ENCODE data around the gene LRRC9.
"Not testable (repeated sequence)": the region's sequence is repeated elsewhere in the genome, so short reads cannot be mapped to it uniquely, and the experiment has no call there.

LRRC9 gene

DNA sequence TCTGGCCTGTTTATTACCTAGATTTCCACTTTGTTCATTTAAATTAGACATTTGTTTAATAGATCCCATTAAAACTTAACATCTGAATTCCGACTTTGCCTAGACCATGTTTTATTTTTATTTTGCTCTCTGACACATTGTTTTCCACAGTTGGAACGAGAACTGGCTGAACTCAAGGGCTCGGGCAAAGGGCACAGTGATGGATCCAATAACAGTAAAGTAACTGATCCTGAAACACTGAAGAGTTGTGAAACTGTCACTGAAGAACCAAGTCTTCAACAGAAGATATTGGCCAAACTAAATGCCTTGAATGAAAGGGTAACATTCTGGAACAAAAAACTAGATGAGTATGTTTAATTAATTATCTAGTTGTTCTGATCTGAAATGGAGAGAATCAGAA is 39.7 kb downstream of the LRRC9 start:
- no peak for DNase-seq

GRCh38 chr14:59961518-59962062 is 41.6 kb downstream of the LRRC9 start:
- no peak for DNase-seq

DNA sequence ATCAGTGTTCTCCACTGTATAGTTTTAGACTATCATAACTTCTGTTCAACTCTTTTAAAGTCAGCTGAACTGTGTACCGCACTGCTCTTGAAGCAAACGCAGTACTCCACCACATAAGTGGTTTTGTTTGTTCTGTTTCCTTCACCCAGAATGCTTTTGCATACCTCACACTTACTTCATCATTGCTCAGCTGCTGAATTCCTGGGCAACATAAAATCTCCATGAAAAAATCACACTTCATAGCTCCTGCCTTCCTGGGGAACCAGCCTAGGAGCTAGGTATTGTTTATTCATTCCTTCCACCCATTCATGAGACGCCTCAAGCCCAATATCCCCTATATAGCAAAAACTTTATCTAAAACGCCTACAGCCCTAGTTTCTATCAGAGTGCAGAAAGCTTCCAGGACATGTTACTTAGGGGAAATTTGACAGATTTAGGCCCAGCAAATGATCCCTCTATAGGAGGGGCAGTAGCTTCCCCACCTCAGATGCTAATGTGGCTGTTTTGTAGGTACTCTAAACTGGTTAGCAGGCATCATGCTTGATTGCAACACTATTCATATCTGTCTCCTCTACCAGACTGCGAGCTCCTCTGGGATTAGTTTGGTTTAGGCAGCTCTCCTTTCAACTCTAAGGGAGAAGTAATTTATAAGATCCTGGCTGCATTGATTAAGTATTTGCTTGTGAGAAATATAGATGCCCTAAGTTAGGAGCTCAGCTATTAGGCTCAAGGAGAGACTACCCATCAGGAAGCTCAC is 44.5 kb downstream of the LRRC9 start:
- DNase-seq: no peak

GRCh38 chr14:59969319-59969718 is 49.4 kb downstream of the LRRC9 start:
- no peak for DNase-seq

DNA sequence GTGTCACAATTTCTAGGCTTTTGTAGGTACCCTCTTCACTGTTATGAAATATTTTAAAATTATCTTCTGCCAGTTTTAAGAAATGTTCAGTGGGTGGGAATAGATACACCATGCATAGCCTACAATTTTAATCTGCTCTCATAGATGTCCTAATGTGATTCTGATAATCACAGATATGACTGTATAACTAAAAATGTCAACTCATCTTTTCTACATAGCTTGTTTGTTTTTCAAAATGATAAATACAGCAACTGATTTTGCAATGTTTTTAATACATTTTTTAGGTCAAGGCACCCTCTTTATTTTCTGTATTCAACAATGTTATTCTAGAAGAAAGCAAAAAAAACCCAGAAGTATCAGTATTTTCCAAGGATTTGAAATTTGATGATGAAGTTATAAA is 61.6 kb downstream of the LRRC9 start:
- no peak for DNase-seq

GRCh38 chr14:59983048-59983447 is 63.1 kb downstream of the LRRC9 start:
- no peak for DNase-seq

- no peak for DNase-seq
Measured at GRCh38 chr14:59986556-59987059, 66.7 kb downstream of the LRRC9 start.

GRCh38 chr14:59997449-59997848 is 77.5 kb downstream of the LRRC9 start:
- DNase-seq: no peak

DNA sequence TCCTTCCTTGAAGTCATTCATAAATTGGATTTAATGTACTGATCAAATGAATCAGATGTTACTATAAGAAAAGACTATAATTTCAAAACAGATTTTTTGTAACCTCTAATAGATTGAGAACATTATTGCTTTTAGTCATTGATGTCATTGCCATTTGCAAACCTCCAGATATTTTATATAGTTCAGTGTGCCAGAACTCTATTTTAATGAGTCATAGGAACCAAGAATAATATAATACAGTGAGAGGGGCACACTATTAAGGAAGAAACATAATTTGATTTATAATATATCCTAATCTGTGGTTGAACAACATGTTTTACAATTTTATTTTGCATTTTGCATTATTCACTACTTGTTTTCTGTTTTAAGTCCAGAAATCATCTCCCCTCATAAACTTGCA is 78.0 kb downstream of the LRRC9 start:
- DNase-seq: no peak

DNA sequence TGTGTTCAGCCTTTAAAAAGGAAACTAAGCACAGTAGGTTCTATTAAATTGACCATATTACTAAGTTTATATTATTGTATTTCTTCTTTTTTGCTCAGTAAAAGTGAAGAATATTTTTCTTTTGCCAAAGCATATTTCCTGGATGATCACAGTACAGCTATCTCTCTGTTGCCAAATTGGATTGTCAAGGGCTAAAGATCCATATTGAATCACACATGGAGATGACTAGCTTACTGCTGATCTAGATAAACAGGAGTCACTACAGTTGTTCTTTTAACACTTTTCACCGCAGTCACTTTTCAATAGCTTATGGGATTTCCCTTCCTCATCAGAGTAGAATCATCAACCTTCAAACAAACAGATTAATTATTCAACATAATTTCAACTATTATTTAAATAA is 78.6 kb downstream of the LRRC9 start:
- no peak for DNase-seq

GRCh38 chr14:60002819-60003492 is 83.0 kb downstream of the LRRC9 start:
- DNase-seq: no peak

GRCh38 chr14:60003991-60004390 is 84.0 kb downstream of the LRRC9 start:
- no peak for DNase-seq

DNA sequence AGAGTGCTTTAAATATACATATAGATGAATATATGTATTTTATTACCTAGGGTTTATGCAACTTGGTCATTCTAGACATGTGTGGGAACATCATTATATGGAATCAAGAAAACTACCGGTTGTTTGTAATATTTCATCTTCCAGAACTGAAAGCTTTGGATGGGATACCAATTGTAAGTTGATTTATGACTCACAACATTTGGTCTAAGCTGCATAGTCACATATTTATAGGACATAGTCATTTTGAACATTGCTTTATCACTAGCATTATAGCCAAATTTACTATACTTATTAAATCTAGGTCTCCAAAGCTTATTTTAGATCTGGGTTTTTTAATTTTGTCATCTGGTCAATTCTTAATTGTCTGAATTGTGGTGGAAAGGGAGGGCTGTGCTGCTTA is 88.1 kb downstream of the LRRC9 start:
- no peak for DNase-seq

DNA sequence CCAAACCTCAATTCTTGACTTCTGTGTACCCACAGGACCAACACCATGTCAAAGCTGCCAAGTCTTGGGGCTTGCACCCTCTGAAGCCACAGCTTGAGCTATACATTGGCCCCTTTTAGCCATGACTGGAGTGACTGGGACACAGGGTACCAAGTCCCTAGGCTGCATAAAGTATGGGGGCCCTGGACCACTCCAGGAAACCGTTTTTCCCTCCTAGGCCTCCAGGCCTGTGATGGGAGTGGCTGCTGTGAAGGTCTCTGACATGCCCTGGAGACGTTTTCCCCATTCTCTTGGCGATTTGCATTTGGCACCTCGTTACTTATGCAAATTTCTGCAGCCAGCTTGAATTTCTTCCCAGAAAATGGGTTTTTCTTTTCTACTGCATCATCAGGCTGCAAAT is 90.3 kb downstream of the LRRC9 start:
- DNase-seq: not testable (repeated sequence)

DNA sequence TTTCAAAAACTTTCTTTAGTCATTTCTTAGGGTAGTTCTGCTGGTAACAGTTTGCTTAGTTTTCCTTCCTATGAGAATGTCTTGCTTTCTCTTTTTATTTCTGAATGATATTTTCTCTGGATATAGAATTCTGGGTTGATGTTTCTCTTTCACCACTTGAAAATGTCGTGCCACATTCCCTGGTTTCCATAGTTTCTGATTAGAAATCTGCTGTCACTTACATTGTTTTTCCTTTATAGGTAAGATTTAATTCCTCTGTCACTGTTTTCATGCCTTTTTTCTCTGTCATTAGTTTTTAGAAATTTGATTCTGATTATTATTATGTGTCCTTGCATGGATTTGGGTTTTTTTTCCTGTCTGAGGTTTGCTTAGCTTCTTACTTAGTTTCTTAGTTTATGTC is 94.5 kb downstream of the LRRC9 start:
- no peak for DNase-seq

GRCh38 chr14:60021619-60022018 is 101.7 kb downstream of the LRRC9 start:
- no peak for DNase-seq

DNA sequence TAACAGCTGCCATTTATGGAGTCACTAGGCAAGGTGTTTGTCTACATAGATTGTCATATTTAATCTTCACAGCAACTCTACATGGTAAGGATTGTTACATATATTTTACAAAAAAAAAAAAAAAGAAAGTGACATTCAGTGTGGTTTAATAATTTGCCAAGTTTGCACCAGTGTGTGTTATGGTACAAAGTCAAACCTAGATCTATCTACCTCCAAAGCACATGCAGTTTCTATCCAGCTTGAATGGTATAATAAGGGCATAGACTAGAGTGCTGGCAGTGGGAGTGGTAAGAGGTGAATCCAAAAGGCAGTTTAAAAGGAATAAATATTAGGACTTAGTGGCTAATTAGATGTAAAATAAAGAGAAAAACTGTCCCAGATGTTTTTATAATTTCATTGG is 105.6 kb downstream of the LRRC9 start:
- DNase-seq: no peak

- no peak for DNase-seq
Measured at GRCh38 chr14:60035177-60035576, 115.2 kb downstream of the LRRC9 start.

GRCh38 chr14:60047976-60048375 is 128.0 kb downstream of the LRRC9 start:
- not testable (repeated sequence) for DNase-seq

DNA sequence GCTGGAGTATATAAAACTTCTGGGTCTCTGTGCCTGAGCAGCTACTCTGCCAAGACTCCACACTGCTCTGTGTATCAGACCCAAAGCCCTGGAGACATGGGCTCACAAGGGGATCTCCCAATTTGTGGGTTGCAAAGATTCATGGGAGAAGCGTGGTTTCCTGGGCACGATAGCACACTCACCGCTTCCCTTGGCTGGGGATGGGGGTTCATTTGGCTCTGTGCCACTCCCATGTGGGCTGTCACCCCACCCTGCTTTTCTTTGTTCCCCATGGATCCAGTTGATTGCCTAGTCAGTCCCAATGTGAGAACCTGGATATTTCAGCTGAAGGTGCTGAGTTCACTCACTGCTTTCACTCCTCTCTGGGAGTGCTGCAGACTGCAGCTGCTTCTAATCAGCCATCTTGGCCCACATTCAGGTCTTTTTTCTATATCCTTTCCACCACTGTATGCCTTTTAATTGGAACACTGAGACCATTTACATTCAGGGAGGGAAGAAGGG is 131.8 kb downstream of the LRRC9 start:
- no peak for DNase-seq

DNA sequence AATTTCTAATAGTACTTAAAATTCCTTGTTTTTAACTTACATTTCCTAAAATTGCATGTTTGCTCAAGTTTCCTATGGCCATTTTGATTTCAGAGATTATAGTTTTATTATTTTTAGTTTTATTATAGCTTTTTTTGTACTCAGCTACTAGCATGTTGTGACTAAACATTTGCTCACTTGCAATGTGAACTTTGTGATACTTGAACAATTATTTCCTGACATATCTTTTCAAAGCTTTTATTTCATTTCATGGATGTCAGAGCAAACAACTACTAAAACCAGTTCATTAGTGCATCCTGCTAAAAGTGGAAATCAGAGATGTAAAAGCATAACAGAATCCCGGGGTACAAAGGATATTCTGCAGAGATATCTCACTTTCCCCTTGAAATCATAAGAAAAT is 138.1 kb downstream of the LRRC9 start:
- DNase-seq: no peak

DNA sequence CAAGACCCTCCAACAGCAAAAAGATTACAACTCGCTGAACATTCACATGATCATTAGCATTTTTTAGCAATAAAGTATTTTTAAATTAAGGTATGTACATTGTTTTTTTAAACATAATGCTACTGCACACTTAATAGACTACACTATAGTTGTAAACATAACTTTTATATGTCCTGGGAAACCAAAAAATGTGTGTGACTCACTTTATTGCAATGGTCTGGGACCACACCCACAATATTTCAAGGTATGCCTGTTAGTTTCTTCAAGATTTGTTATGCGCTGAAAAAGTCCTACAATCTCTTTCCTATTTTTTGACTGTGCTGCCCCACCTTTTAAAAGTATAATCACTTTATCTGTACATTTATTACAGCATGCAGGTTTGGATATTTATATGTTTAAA is 141.4 kb downstream of the LRRC9 start:
- no peak for DNase-seq

GRCh38 chr14:60064491-60065072 is 144.6 kb downstream of the LRRC9 start:
- DNase-seq: no peak

DNA sequence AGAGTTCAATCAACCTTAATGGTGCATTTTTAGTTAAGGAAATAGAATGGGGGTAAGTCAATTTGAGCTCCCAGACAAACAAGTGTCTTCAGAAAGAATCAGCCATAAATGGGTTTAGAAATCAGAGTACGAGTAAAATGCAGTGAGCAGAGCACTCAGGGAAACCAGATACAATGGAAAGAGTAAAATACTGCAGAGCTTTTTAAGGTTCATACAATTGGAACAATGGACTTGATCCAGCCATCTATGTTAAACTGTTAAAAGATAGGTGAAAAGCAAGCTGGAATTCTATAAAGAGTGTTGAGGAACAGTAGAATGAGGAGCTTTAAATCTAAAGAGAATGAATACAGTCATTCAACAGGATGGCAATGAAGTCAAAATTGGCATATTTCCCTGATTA is 147.9 kb downstream of the LRRC9 start:
- no peak for DNase-seq

Measured in effector CD4-positive, alpha-beta T cell (primary cell).